Measurements from ENCODE around the gene TMCC3. TPM values are rescaled to one million over a fixed set of nuclear protein-coding genes. Genes with fewer than 3 reads are reported as not detected.

TMCC3 gene
- total RNA-seq, 1 donor from 2014 or later: 1.7 TPM

DNA sequence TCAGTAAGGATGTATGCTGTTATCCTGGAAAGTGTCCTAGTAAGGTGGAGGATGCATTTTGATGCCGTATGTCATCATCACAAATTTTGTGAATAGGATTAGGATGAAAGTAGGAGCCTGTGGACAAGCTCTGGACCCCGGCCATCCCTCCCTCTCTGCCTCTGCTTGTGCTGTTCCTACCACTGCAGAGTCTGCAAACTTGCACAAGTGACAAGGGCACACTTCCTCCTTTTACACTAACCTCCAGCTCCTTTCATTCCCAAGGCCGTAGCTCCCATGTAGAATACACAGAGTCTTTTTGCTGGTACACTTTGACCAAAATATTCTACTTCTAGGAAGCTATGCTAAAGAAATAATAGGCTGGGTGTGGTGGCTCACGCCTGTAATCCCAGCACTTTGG lies 13.3 kb upstream of the TMCC3 start:
- intact Hi-C loops (cut with micrococcal nuclease): no loop called here
- no peak for DNase-seq
- no peak overlapping the region for H3K27ac ChIP-seq (replicated peaks)

DNA sequence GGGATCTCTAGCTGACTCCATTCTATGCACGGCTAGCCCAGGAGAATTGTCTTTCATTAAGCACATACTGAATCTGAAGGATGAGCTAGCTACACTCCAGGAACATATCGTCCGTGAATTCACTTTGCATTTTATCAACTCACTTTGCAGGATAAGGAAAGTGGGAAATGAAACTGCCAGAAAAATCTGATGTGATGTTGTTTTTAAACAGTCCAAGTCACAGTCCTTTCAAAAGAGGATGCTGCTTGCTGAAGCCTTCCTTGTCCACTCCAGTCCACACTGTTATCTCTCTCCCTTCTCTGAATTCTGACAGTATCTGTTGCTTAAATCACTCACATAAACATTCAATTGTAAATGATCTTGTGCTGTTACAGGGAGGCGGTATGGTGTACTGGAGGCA lies 12.7 kb upstream of the TMCC3 start:
- Histone ChIP-seq H3K4me3 (no peak overlapping the region), H3K4me1 (peaks cover 5% of the 10 kb centered on the region), H3K27me3 (ENCODE audit: low read depth) (no peaks in the 10 kb centered on the region), H3K36me3 (no peaks in the 10 kb centered on the region), H3K9me3 (replicated peaks) (no peaks in the 10 kb centered on the region), H3K27ac (replicated peaks) (no peak overlapping the region)
- no peak for DNase-seq
- TF ChIP-seq CTCF (IDR thresholded peaks at IDR 0.05; ENCODE audit: borderline replicate concordance): no peak
- intact Hi-C loops (cut with micrococcal nuclease): no loop called here

More for the DNA sequence above, 13.3 kb upstream of the TMCC3 start:
- no peak for TF ChIP-seq CTCF (IDR thresholded peaks at IDR 0.05; ENCODE audit: borderline replicate concordance)
- no peaks in the 10 kb centered on the region for H3K9me3 ChIP-seq (replicated peaks)
- H3K4me1 ChIP-seq: peaks cover 5% of the 10 kb centered on the region
- no peak overlapping the region for H3K4me3 ChIP-seq
- no peaks in the 10 kb centered on the region for H3K27me3 ChIP-seq (ENCODE audit: low read depth)
- H3K36me3 ChIP-seq: no peaks in the 10 kb centered on the region

DNA sequence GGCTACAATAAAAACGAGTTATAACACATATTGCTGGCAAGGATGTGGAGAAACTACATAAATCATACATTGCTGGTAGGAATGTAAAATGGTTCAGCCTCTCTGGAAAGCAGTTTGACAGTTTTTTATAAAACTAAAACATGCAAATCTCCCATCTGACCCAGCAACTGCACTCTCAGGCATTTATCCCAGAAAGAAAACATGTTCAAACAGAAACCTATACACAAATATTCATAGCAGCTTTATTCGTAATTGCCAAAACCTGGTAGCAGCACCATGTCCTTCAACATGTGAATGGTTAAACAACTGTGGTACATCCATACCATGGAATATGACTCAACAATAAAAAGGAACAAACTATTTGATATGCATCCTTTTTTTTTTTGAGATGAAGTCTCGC lies 10.1 kb upstream of the TMCC3 start:
- intact Hi-C loops (cut with micrococcal nuclease): no loop called here
- H3K36me3 ChIP-seq: no peaks in the 10 kb centered on the region

GRCh38 chr12:94659346-94659930 lies 9.1 kb upstream of the TMCC3 start:
- Histone ChIP-seq H3K9me3 (replicated peaks) (no peaks in the 10 kb centered on the region), H3K4me3 (no peak overlapping the region), H3K27ac (replicated peaks) (no peak overlapping the region), H3K27me3 (ENCODE audit: low read depth) (no peaks in the 10 kb centered on the region), H3K4me1 (peaks cover 5% of the 10 kb centered on the region), H3K36me3 (no peaks in the 10 kb centered on the region)
- DNase-seq: no peak
- intact Hi-C loops (cut with micrococcal nuclease): no loop called here
- TF ChIP-seq CTCF (IDR thresholded peaks at IDR 0.05; ENCODE audit: borderline replicate concordance): no peak

More for the DNA sequence above, 10.1 kb upstream of the TMCC3 start:
- no peak overlapping the region for H3K27ac ChIP-seq (replicated peaks)
- H3K27me3 ChIP-seq (ENCODE audit: low read depth): no peaks in the 10 kb centered on the region
- no peak for DNase-seq
- no peak overlapping the region for H3K4me3 ChIP-seq
- no peaks in the 10 kb centered on the region for H3K9me3 ChIP-seq (replicated peaks)
- peaks cover 5% of the 10 kb centered on the region for H3K4me1 ChIP-seq
- TF ChIP-seq CTCF (IDR thresholded peaks at IDR 0.05; ENCODE audit: borderline replicate concordance): no peak

DNA sequence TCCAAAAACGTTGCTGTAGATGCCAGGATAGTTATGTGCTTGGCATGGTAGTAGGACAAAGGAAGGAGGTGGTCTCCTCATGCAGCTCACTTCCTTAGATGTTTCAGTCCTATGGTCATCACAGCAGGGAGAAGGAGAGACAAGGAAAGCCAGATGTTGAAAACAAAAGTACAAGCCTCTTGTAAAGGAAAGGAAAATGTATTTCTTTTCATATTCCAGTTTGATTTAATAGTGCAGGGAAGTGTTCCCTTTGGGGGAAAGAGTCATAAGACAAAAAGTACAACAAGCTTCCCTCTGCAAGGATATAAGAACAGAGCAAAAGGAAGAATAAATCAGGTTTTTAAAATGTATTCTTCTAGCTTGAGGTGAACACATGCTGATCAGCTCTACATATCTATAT lies 8.6 kb upstream of the TMCC3 start:
- TF ChIP-seq CTCF (IDR thresholded peaks at IDR 0.05; ENCODE audit: borderline replicate concordance): no peak
- no peaks in the 10 kb centered on the region for H3K27me3 ChIP-seq (ENCODE audit: low read depth)
- H3K27ac ChIP-seq (replicated peaks): no peak overlapping the region
- H3K36me3 ChIP-seq: no peaks in the 10 kb centered on the region
- DNase-seq: no peak
- intact Hi-C loops (cut with micrococcal nuclease): no loop called here
- H3K4me3 ChIP-seq: no peak overlapping the region
- no peaks in the 10 kb centered on the region for H3K9me3 ChIP-seq (replicated peaks)
- H3K4me1 ChIP-seq: peaks cover 5% of the 10 kb centered on the region
